Kidney (tissue), 14 donors: Measurements from ENCODE around the gene RNF135. TPM values are rescaled to one million over a fixed set of nuclear protein-coding genes. Genes with fewer than 3 reads are reported as not detected.

Experiments used
- DNase-seq, 5 donors: peaks; one replicate each; pipeline ENCODE4 v3.0.0-alpha.2; 2013 to 2020
- FAIRE-seq: peaks from 2 replicates; lab custom pipeline; 2012; peaks lifted over from hg19 to GRCh38; lab: Jason Lieb, UNC
- H3K27ac ChIP-seq, 2 donors: one replicate each; pipeline ENCODE4 v1.7.0; 2013; ENCODE audit warnings: low read depth in 2 of 2, low read length in 2 of 2, inconsistent platforms in 1 of 2
- H3K27me3 ChIP-seq: one replicate; pipeline ENCODE4 v1.7.1; 2013; ENCODE audit warnings: low read length, inconsistent platforms; ENCODE audit not compliant: control insufficient read depth, insufficient read depth
- H3K36me3 ChIP-seq, 3 donors: one replicate each; pipeline versions ENCODE4 v1.7.0 to v1.7.1; 2013; ENCODE audit warnings: low read length in 3 of 3, control low read depth in 1 of 3, inconsistent platforms in 1 of 3; ENCODE audit not compliant: insufficient read depth in 3 of 3, control insufficient read depth in 2 of 3
- H3K4me1 ChIP-seq, 3 donors: one replicate each; pipeline versions ENCODE4 v1.7.0 to v1.7.1; 2013; ENCODE audit warnings: low read length in 3 of 3, inconsistent platforms in 1 of 3, low read depth in 1 of 3; ENCODE audit not compliant: control insufficient read depth in 2 of 3, insufficient read depth in 2 of 3
- H3K4me3 ChIP-seq, 3 donors: one replicate each; pipeline versions ENCODE4 v1.7.0 to v1.8.1; 2013; ENCODE audit warnings: low read length in 3 of 3, control low read depth in 1 of 3, inconsistent platforms in 1 of 3
- H3K9ac ChIP-seq, 3 donors: one replicate each; pipeline versions ENCODE4 v1.7.0 to v1.7.1; 2013; ENCODE audit warnings: low read length in 3 of 3, control low read depth in 1 of 3, inconsistent platforms in 1 of 3
- H3K9me3 ChIP-seq, 3 donors: one replicate each; pipeline versions ENCODE4 v1.7.0 to v1.7.1; 2013; ENCODE audit warnings: low read length in 3 of 3, control low read depth in 1 of 3, inconsistent platforms in 1 of 3; ENCODE audit not compliant: control insufficient read depth in 2 of 3, insufficient read depth in 1 of 3
- CTCF ChIP-seq: IDR thresholded peaks from 3 replicates; pipeline ENCODE4 v1.5.1; 2012; ENCODE audit warnings: mild to moderate bottlenecking, moderate library complexity, borderline replicate concordance; ENCODE audit not compliant: insufficient read depth; ENCODE audit errors: extremely low read depth
- intact Hi-C: fragments of 100-400 bp; cut with DNase I; formaldehyde crosslinking; loops from one replicate; pipeline ENCODE4 v1.11.1; 2022
- polyA plus RNA-seq: library from polyadenylated mRNA; stranded (reverse); fragments of 350-450 nt; fragmentation: Illumina TruSeq; extraction: RNeasy Lipid Tissue Mini Kit (QIAGEN cat#74804); gene quantifications from one replicate; pipeline ENCODE4 v1.2.3, GENCODE V29; 2014; ENCODE audit warnings: low read depth, low replicate concordance; ENCODE audit not compliant: insufficient read depth
- total RNA-seq: library from RNA; stranded (reverse); fragmentation: NEBNext Ultra II Directional; extraction: Animal tissue kit (Norgen Biotek cat#: 25700); gene quantifications from one replicate; pipeline ENCODE4 v1.2.1, GENCODE V29; 2021
- donor health status: control.
- donor health status: control.
- donor health status: control.
- donor health status: control.
- donor health status: control.
- donor health status: DM: yes; HTN: yes; CAD: no.
- donor health status: Normal renal cell carcinoma (clear cell type).

The RNF135 gene
- total and polyA plus RNA-seq, 2 donors from 2014 or later, result 27.8 to 29.8 TPM

- H3K36me3 ChIP-seq, result no peaks in the 10 kb centered on the region
- no peaks in the 10 kb centered on the region for H3K4me1 ChIP-seq
- H3K27ac ChIP-seq, result no peak overlapping the region
- no peak overlapping the region for H3K9ac ChIP-seq
- DNase-seq (peak; percentile 16 to 77 (median 40)), FAIRE-seq (no peak)
- peak overlapping the region in 1 of 3 donors; percentile 50 for H3K4me3 ChIP-seq
- no peak for TF ChIP-seq CTCF
- H3K27me3 ChIP-seq, result peaks cover 8% of the 10 kb centered on the region
- intact Hi-C loops, result no loop called here
- no peaks in the 10 kb centered on the region for H3K9me3 ChIP-seq
Observed at GRCh38 chr17:30922235-30923030, 48.4 kb upstream of the RNF135 start.

- Histone ChIP-seq H3K4me1 (no peaks in the 10 kb centered on the region), H3K36me3 (no peaks in the 10 kb centered on the region), H3K9ac (no peak overlapping the region), H3K9me3 (no peaks in the 10 kb centered on the region), H3K27ac (no peak overlapping the region), H3K4me3 (no peak overlapping the region), H3K27me3 (peaks cover 8% of the 10 kb centered on the region)
- TF ChIP-seq CTCF, result no peak
- intact Hi-C loops, result no loop called here
- DNase-seq (no peak), FAIRE-seq (no peak)
Observed at GRCh38 chr17:30924341-30924740, 46.5 kb upstream of the RNF135 start.

- Histone ChIP-seq H3K27me3 (peaks cover 5% of the 10 kb centered on the region), H3K9me3 (no peaks in the 10 kb centered on the region), H3K4me3 (no peak overlapping the region), H3K36me3 (no peaks in the 10 kb centered on the region), H3K4me1 (no peaks in the 10 kb centered on the region), H3K9ac (no peak overlapping the region), H3K27ac (no peak overlapping the region)
- FAIRE-seq (no peak), DNase-seq (no peak)
- TF ChIP-seq CTCF, result no peak
- intact Hi-C loops, result no loop called here
Observed at GRCh38 chr17:30926516-30926915, 44.3 kb upstream of the RNF135 start.
